ENCODE results near the gene SERPINB6.

The SERPINB6 gene

GRCh38 chr6:2993755-2994317, 22.5 kb upstream of the SERPINB6 start:
- ATAC-seq (replicated peaks; ENCODE audit: extremely low read depth, poor library complexity, severe bottlenecking): no peak
- Mint-ChIP-seq H3K27ac (ENCODE audit: low read depth) (no peak overlapping the region), H3K4me3 (no peak overlapping the region), H3K27me3 (no peaks in the 10 kb centered on the region), H3K4me1 (peaks cover 18% of the 10 kb centered on the region), H3K9me3 (no peaks in the 10 kb centered on the region), H3K36me3 (ENCODE audit: insufficient read depth) (peaks cover 11% of the 10 kb centered on the region)
- DNase-seq (ENCODE audit: low spot score in 2 of 2): no peak

GRCh38 chr6:2992330-2992979, 21.1 kb upstream of the SERPINB6 start:
- DNase-seq (ENCODE audit: low spot score in 2 of 2): no peak
- H3K36me3 Mint-ChIP-seq (ENCODE audit: insufficient read depth): peaks cover 13% of the 10 kb centered on the region
- H3K4me3 Mint-ChIP-seq: no peak overlapping the region
- ATAC-seq (replicated peaks; ENCODE audit: extremely low read depth, poor library complexity, severe bottlenecking): no peak
- H3K9me3 Mint-ChIP-seq: no peaks in the 10 kb centered on the region
- no peak overlapping the region for H3K27ac Mint-ChIP-seq (ENCODE audit: low read depth)
- H3K4me1 Mint-ChIP-seq: peaks cover 20% of the 10 kb centered on the region
- no peaks in the 10 kb centered on the region for H3K27me3 Mint-ChIP-seq

DNA sequence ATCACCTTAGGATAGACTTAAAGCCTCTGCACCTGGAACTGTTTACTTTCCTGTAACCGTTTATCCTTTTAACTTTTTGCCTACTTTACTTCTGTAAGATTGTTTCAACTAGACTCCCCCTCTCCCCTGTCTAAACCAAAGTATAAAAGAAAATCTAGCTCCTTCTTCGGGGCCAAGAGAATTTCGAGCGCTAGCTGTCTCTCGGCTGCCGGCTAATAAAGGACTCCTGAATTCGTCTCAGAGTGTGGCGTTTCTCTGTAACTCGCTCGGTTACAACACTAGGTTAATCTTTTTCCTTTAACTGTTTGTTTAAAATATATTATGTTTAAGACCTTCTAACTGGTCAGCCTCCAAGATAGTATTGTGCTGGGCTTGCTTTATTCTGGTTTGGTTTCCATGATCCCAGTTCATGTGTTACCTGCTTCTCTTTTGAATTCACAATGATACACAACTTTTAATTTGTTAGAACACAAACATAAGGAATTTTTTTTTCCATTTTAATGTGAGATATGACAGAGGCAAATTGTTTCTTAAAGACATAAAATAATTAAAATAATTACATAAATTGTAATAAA, 19.7 kb upstream of the SERPINB6 start:
- Mint-ChIP-seq H3K27ac (ENCODE audit: low read depth) (peak overlapping the region; percentile 92), H3K9me3 (no peaks in the 10 kb centered on the region), H3K27me3 (no peaks in the 10 kb centered on the region), H3K4me1 (peaks cover 24% of the 10 kb centered on the region), H3K4me3 (peak overlapping the region; percentile 83), H3K36me3 (ENCODE audit: insufficient read depth) (peaks cover 16% of the 10 kb centered on the region)
- ATAC-seq (replicated peaks; ENCODE audit: extremely low read depth, poor library complexity, severe bottlenecking) (no peak), DNase-seq (ENCODE audit: low spot score in 2 of 2) (no peak)

- no peaks in the 10 kb centered on the region for H3K9me3 Mint-ChIP-seq
- peak overlapping the region; percentile 83 for H3K4me3 Mint-ChIP-seq
- peaks cover 24% of the 10 kb centered on the region for H3K4me1 Mint-ChIP-seq
- no peaks in the 10 kb centered on the region for H3K27me3 Mint-ChIP-seq
- DNase-seq (ENCODE audit: low spot score in 2 of 2) (no peak), ATAC-seq (replicated peaks; ENCODE audit: extremely low read depth, poor library complexity, severe bottlenecking) (no peak)
- peak overlapping the region; percentile 92 for H3K27ac Mint-ChIP-seq (ENCODE audit: low read depth)
- peaks cover 16% of the 10 kb centered on the region for H3K36me3 Mint-ChIP-seq (ENCODE audit: insufficient read depth)
Measured at GRCh38 chr6:2990248-2990931, 19.0 kb upstream of the SERPINB6 start.

DNA sequence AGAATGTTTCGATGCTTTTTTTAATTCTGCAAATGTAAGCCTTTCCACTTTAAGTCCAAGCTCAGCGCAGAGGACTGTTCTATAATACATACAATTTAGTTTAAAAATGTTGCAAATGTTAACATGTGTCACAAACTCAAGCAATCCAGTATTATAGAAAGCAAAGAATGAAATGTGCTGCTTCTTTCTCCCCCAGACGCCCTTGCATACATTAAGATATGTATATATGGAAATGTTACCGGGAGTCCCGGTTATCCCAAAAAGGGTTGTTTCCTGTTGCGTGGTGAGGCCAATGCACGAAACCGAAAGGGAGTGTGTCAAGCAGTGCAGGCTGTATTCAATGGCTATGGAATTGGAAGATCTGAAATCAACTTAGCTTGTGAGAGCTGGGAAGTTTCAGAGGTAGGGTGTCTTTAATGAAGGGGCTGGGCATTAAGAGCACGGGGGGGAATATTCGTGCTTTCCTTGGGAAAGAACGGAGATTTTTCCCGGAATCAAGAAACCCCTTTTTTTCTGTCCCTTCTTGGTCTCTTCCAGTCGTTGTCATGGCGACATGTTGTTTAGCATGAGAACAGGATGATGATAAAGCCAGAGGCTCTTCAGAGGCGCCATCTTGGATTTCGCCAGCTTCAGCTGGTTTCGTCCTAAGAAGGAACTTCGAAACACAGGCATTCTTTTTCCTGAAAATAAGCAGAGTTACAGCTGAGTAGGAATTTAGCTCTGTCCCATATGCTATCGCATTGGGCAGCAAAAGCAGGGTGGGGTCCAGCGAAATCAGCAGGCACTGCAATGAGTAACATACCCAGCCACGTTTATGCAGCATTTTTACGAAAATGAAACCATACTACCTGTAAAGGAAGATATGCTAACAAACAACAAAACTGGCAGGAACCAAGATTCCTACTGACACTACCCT, 18.2 kb upstream of the SERPINB6 start:
- peak; percentile 60 to 87 for DNase-seq (ENCODE audit: low spot score in 2 of 2)
- Mint-ChIP-seq H3K27me3 (no peaks in the 10 kb centered on the region), H3K4me3 (peak overlapping the region; percentile 83), H3K27ac (ENCODE audit: low read depth) (peak overlapping the region; percentile 92), H3K36me3 (ENCODE audit: insufficient read depth) (peaks cover 16% of the 10 kb centered on the region), H3K4me1 (peaks cover 24% of the 10 kb centered on the region), H3K9me3 (no peaks in the 10 kb centered on the region)
- peak; percentile 84 for ATAC-seq (replicated peaks; ENCODE audit: extremely low read depth, poor library complexity, severe bottlenecking)

GRCh38 chr6:2988426-2989331, 17.3 kb upstream of the SERPINB6 start:
- ATAC-seq (replicated peaks; ENCODE audit: extremely low read depth, poor library complexity, severe bottlenecking) (peak; percentile 60), DNase-seq (ENCODE audit: low spot score in 2 of 2) (peak; percentile 68)
- Mint-ChIP-seq H3K4me3 (peak overlapping the region; percentile 83), H3K27ac (ENCODE audit: low read depth) (peak overlapping the region; percentile 92), H3K9me3 (no peaks in the 10 kb centered on the region), H3K36me3 (ENCODE audit: insufficient read depth) (peaks cover 16% of the 10 kb centered on the region), H3K27me3 (no peaks in the 10 kb centered on the region), H3K4me1 (peaks cover 24% of the 10 kb centered on the region)

- peaks cover 16% of the 10 kb centered on the region for H3K36me3 Mint-ChIP-seq (ENCODE audit: insufficient read depth)
- peaks cover 24% of the 10 kb centered on the region for H3K4me1 Mint-ChIP-seq
- peak overlapping the region; percentile 83 for H3K4me3 Mint-ChIP-seq
- no peak for DNase-seq (ENCODE audit: low spot score in 2 of 2)
- no peak for ATAC-seq (replicated peaks; ENCODE audit: extremely low read depth, poor library complexity, severe bottlenecking)
- no peaks in the 10 kb centered on the region for H3K27me3 Mint-ChIP-seq
- H3K27ac Mint-ChIP-seq (ENCODE audit: low read depth): peak overlapping the region; percentile 92
- no peaks in the 10 kb centered on the region for H3K9me3 Mint-ChIP-seq
Measured at GRCh38 chr6:2988094-2988425, 16.7 kb upstream of the SERPINB6 start.

GRCh38 chr6:2986722-2987221, 15.4 kb upstream of the SERPINB6 start:
- Mint-ChIP-seq H3K9me3 (no peaks in the 10 kb centered on the region), H3K4me3 (peak overlapping the region; percentile 83), H3K36me3 (ENCODE audit: insufficient read depth) (peaks cover 16% of the 10 kb centered on the region), H3K27me3 (peaks cover 8% of the 10 kb centered on the region), H3K4me1 (peaks cover 30% of the 10 kb centered on the region), H3K27ac (ENCODE audit: low read depth) (peak overlapping the region; percentile 92)
- ATAC-seq (replicated peaks; ENCODE audit: extremely low read depth, poor library complexity, severe bottlenecking) (no peak), DNase-seq (ENCODE audit: low spot score in 2 of 2) (no peak)

DNA sequence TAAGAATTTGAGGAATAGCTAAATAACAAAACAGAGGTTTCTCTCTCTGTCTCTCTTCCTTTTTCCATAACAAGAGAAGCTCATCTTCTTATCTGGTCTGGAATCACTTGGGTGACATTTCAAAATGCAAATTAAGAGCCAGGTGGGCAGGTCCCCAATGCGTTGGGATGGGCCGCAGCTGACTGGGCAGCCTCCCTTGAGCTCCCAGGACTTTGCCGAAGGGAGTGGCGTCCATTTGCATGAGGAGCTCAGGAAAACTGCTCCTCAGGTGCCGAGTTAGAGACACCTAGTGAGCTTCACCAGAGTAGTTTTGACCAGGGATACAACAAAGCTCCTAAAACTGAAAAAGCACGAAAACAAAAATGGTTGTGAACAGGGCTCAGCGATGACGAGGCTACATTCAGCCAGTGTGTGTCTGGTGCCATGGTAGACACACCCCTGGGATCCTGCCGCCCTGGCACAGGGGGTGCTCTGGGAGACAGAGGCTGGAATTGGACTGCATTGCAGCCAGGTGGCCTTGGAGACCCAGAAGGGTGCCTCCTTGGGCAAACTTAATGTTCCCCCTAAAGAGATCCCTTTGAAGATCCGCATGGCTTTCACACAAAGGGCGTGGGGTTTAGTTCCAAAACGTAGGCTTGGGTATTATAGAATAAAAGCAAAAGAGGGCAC, 13.5 kb upstream of the SERPINB6 start:
- no peak overlapping the region for H3K27ac Mint-ChIP-seq (ENCODE audit: low read depth)
- no peaks in the 10 kb centered on the region for H3K9me3 Mint-ChIP-seq
- DNase-seq (ENCODE audit: low spot score in 2 of 2) (no peak), ATAC-seq (replicated peaks; ENCODE audit: extremely low read depth, poor library complexity, severe bottlenecking) (no peak)
- H3K4me1 Mint-ChIP-seq: peaks cover 21% of the 10 kb centered on the region
- H3K36me3 Mint-ChIP-seq (ENCODE audit: insufficient read depth): peaks cover 11% of the 10 kb centered on the region
- H3K4me3 Mint-ChIP-seq: no peak overlapping the region
- H3K27me3 Mint-ChIP-seq: peaks cover 19% of the 10 kb centered on the region

- Mint-ChIP-seq H3K4me1 (peaks cover 11% of the 10 kb centered on the region), H3K9me3 (no peaks in the 10 kb centered on the region), H3K36me3 (ENCODE audit: insufficient read depth) (peaks cover 3% of the 10 kb centered on the region), H3K27me3 (peaks cover 19% of the 10 kb centered on the region), H3K27ac (ENCODE audit: low read depth) (no peak overlapping the region), H3K4me3 (no peak overlapping the region)
- ATAC-seq (replicated peaks; ENCODE audit: extremely low read depth, poor library complexity, severe bottlenecking) (no peak), DNase-seq (ENCODE audit: low spot score in 2 of 2) (no peak)
Measured at GRCh38 chr6:2982426-2983117, 11.2 kb upstream of the SERPINB6 start.

DNA sequence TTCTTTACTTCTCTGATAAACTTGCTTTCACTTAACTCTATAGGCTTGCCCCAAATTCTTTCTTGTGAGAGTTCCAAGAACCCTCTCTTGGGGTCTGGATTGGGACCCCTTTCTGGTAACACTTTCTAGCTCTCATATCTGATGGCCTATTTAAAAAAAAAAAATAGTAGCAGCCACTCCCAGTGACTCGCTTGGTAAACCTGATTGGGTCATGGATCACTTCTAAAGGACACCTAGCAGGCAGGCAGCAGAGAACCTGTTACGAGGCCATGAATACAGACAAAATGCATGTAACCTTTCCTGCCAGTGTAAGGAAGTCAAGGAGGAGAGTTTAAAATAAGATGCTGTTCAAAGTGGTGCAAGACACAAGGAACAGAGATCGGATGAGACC, 9.1 kb upstream of the SERPINB6 start:
- Mint-ChIP-seq H3K4me1 (peaks cover 6% of the 10 kb centered on the region), H3K36me3 (ENCODE audit: insufficient read depth) (no peaks in the 10 kb centered on the region), H3K27me3 (peaks cover 19% of the 10 kb centered on the region), H3K27ac (ENCODE audit: low read depth) (no peak overlapping the region), H3K9me3 (no peaks in the 10 kb centered on the region), H3K4me3 (no peak overlapping the region)
- ATAC-seq (replicated peaks; ENCODE audit: extremely low read depth, poor library complexity, severe bottlenecking): no peak
- no peak for DNase-seq (ENCODE audit: low spot score in 2 of 2)

Data from central memory CD8-positive, alpha-beta T cell (primary cell).